ENCODE measurements around the gene PLTP.

The PLTP gene

DNA sequence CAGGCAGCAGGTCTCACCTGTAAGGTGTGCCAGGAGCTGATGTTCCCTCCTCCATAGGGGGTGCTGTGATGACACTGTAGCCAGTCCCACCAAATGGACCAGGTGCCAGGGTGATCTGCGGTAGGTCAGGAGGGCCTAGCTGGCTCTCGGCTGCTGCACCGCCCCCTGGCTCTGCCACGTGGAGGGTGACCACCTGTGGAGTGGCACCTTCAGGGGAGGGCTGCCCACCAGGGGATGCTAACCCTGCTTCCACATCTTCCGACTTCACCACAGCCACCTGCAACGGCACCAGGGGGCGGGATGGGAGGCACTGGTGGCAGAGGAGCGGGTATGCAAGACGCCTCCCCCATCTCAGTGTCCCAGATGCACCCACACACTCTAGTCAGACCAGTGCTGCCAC, 41.7 kb upstream of the PLTP start:
- in situ Hi-C loops (cut with HindIII; ENCODE audit: low sequenced_read_pairs) = no loop called here
- DNase-seq (ENCODE audit: low read depth, low spot score) = no peak
- H3K4me3 ChIP-seq (ENCODE audit: low read depth, low read length) = no peak overlapping the region
- TF ChIP-seq, protein P1, sequence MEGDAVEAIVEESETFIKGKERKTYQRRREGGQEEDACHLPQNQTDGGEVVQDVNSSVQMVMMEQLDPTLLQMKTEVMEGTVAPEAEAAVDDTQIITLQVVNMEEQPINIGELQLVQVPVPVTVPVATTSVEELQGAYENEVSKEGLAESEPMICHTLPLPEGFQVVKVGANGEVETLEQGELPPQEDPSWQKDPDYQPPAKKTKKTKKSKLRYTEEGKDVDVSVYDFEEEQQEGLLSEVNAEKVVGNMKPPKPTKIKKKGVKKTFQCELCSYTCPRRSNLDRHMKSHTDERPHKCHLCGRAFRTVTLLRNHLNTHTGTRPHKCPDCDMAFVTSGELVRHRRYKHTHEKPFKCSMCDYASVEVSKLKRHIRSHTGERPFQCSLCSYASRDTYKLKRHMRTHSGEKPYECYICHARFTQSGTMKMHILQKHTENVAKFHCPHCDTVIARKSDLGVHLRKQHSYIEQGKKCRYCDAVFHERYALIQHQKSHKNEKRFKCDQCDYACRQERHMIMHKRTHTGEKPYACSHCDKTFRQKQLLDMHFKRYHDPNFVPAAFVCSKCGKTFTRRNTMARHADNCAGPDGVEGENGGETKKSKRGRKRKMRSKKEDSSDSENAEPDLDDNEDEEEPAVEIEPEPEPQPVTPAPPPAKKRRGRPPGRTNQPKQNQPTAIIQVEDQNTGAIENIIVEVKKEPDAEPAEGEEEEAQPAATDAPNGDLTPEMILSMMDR (IDR thresholded peaks at IDR 0.05; ENCODE audit: low read depth, low read length) = no peak

DNA sequence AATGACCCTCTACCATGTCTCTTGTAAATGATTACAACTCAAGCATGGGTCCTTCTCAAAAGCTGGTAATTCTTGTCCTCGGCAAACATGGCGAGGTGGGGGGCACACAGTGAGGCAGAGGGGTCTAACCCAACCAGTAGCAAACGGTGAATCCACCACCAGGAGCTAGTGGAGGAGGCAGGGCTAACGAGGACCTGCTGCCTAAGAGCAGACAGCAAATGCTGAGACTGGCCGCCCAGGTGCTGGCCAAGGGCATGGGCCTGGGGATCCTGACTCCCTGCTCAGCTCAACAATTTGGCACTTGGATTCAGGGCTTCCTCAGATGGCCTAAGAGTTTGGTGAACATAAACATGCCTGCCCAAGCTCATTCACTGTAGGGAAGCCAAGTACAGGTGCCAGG, 40.9 kb upstream of the PLTP start:
- no peak for DNase-seq (ENCODE audit: low read depth, low spot score)
- no peak overlapping the region for H3K4me3 ChIP-seq (ENCODE audit: low read depth, low read length)
- TF ChIP-seq, protein P1 (IDR thresholded peaks at IDR 0.05; ENCODE audit: low read depth, low read length) = no peak
- in situ Hi-C loops (cut with HindIII; ENCODE audit: low sequenced_read_pairs) = no loop called here

DNA sequence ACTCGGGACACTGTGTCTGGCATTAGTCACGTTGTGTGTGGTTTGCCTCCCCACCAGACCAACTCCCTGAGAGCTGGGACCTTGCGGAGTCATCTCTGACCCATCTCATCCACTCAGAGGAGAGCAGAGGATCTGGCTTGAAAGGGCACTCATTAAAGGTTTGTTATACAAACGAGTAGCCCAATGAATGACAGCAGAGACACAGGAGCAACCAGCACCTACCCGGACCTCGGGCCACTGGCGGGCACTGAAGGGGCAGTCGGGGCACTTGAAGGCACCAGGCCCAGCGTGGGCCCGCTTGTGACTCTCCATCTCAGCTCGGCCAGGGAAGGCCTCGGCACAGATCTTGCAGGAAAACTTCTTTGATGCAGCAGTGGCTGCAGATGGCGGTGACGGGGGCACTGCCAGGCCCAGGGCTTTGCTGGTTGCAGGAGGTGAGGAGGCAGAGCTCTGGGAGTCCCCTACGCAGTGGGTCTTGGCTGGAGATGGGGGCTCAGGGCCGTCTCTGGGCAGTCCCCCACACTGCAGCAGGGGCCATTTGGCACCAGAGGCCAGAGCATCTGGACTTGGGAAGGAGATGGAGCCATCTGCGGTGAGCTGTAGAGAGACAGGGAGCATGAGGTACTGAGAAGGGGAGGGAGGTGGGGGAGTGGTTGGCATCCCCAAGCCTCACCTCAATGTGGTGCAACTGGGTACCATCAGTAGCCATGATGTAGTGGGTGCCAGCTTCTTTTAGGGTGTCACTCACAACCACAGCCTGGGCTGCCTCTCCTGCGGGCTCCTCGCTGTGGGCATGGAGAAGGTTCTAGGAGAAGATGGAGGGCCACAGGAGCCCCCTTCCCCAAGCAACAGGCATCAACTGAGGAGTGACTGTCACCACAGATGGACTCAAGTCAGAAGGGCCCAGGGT, 40.2 kb upstream of the PLTP start:
- H3K4me3 ChIP-seq (ENCODE audit: low read depth, low read length) = no peak overlapping the region
- no peak for DNase-seq (ENCODE audit: low read depth, low spot score)
- TF ChIP-seq, protein P1 (IDR thresholded peaks at IDR 0.05; ENCODE audit: low read depth, low read length) = no peak
- in situ Hi-C loops (cut with HindIII; ENCODE audit: low sequenced_read_pairs) = no loop called here

DNA sequence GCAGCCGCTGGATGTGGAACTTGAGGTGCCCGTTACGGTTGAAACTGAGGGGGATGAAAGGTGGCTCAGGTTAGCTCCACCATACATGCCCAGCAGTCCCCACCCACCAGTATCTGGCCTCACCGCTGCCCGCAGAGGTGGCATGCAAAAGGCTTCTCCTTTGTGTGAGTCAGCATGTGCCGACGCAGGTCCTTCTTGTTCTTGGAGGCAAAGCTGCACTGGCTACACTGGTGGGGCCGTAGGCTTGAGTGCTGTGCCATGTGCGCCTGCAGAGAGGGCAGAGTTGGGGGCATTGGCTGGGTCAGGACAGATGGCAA, 38.3 kb upstream of the PLTP start:
- TF ChIP-seq, protein P1 (IDR thresholded peaks at IDR 0.05; ENCODE audit: low read depth, low read length) = no peak
- in situ Hi-C loops (cut with HindIII; ENCODE audit: low sequenced_read_pairs) = no loop called here
- H3K4me3 ChIP-seq (ENCODE audit: low read depth, low read length) = no peak overlapping the region
- DNase-seq (ENCODE audit: low read depth, low spot score) = no peak

DNA sequence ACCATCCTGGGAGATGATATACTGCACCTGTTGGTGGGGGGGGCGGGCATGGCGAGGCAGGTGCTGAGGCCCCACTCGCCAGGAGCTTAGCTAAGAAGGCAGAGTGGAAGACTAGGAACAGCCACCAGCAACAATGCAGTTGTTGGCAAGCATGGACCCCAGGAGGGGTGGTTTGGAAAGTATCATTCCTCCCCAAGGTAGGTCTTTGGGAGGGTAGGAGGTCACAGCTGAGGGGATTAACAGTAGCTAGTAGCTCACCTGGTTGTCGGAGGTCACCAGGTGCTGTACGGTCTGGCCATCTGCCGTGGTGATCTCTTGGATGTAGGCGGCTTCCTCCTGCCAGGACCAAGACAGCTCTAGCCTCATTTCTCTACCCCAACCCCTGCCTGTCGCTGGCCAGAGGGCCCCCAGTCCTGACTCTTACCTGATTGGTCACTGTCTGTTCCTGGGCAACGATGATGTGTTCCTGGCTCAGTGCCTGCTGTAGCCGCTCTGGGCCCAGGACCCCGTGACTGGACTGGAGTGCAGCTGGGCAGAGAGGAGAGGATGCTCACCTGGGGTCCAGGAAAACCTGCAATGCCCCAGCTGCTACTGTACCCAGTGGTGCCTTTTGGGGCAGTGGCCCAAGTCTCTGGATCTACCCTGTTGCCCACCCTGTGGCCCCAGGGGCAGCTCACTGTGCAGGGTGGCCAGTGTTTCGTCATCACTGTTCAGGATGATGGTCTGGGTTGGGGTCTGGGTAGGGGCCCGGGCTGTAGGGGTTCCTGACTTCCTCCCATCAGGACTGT, 37.8 kb upstream of the PLTP start:
- TF ChIP-seq, protein P1 (IDR thresholded peaks at IDR 0.05; ENCODE audit: low read depth, low read length) = no peak
- in situ Hi-C loops (cut with HindIII; ENCODE audit: low sequenced_read_pairs) = no loop called here
- no peak for DNase-seq (ENCODE audit: low read depth, low spot score)
- no peak overlapping the region for H3K4me3 ChIP-seq (ENCODE audit: low read depth, low read length)

DNA sequence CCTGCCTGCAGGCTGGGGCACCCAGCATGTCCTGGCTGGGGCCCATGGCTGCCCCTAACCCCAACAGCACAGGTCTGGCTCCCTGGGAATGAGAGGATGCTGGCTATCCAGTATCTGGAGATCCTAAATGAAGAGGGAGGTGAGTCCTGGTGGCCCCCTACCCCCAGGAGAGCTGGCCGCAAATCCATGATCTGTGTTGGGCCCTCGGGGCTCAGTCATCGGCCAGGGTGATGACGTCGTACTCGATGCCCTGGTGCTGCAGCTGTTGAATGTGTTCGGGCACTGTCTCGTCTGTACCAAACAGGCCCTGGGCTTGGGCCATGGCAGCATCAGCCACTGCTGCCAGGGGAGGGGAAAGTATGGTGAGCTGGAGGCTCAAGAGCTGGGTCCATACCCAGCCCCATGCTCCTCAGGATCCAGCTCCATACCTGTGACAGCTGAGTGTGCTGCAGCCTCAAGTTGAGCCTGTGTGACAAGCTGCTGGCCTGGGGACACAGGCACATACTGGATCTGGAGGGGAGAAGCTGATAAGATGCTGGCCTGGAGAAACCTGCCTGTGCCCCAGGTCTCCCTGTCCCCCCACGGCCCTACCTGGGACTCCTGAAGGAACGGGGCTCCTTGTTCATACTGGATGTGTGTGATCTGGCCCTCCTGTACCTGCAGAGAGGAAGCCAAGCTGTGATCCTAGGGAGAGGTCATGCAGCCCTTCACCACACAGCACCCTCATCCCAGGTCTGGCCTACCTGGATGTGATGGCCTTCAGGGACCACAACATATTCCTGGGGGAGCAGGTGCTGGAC, 37.0 kb upstream of the PLTP start:
- TF ChIP-seq, protein P1 (IDR thresholded peaks at IDR 0.05; ENCODE audit: low read depth, low read length) = no peak
- H3K4me3 ChIP-seq (ENCODE audit: low read depth, low read length) = no peak overlapping the region
- no peak for DNase-seq (ENCODE audit: low read depth, low spot score)
- in situ Hi-C loops (cut with HindIII; ENCODE audit: low sequenced_read_pairs) = no loop called here
